ENCODE results near the gene LCTL.
A peak's percentile ranks its signal among the peaks of the same experiment; 100 is the strongest.

Gene LCTL, protein sequence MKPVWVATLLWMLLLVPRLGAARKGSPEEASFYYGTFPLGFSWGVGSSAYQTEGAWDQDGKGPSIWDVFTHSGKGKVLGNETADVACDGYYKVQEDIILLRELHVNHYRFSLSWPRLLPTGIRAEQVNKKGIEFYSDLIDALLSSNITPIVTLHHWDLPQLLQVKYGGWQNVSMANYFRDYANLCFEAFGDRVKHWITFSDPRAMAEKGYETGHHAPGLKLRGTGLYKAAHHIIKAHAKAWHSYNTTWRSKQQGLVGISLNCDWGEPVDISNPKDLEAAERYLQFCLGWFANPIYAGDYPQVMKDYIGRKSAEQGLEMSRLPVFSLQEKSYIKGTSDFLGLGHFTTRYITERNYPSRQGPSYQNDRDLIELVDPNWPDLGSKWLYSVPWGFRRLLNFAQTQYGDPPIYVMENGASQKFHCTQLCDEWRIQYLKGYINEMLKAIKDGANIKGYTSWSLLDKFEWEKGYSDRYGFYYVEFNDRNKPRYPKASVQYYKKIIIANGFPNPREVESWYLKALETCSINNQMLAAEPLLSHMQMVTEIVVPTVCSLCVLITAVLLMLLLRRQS

DNA sequence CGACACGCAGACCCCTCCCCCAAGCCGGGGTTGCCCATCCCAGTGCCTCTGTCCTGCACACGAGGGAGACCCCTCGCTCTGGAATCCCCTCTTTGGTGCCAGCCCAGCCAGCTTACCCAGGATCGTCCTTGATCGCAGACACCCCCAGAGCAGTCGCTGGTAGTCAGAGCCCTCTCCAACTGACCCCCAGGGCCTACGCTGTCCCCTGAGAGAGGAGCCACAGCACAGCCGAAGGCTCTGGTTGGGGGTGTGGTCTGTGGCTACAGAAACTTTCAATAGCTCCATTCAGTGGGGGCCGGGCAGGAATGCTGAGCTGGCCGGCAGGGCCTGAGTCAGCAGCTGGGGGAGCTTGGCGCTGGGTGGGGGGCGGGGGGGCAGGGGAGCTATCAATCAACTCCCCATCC is at the start of gene LCTL:
LCTL (minus strand) TSS at position 258 of the 404 bp plus-strand sequence. CDS start 633 bp downstream, outside the sequence.
- H3K27me3 ChIP-seq (ENCODE audit: control insufficient read depth, insufficient read depth, low read length) = no peaks in the 10 kb centered on the region
- H3K4me3 ChIP-seq (ENCODE audit: low read length) = no peak within 1 kb of the TSS
- H3K4me1 ChIP-seq (ENCODE audit: control insufficient read depth, insufficient read depth, low read length) = peaks cover 16% of the 10 kb centered on the region
- no peaks in the 10 kb centered on the region for H3K9me3 ChIP-seq (ENCODE audit: control insufficient read depth, insufficient read depth, low read length)
- no peak within 1 kb of the TSS for H3K27ac ChIP-seq (ENCODE audit: low read length)
- H3K36me3 ChIP-seq (ENCODE audit: control insufficient read depth, insufficient read depth, low read length) = peaks cover 3% of the 10 kb centered on the region; the same call in 1 of the 2 replicates
- WGBS (ENCODE audit: insufficient coverage, insufficient read length) = no CpG with 5 or more reads among the region's 14 CpGs
- DNase-seq (ENCODE audit: low read depth, low spot score) = peak; percentile 54

DNA sequence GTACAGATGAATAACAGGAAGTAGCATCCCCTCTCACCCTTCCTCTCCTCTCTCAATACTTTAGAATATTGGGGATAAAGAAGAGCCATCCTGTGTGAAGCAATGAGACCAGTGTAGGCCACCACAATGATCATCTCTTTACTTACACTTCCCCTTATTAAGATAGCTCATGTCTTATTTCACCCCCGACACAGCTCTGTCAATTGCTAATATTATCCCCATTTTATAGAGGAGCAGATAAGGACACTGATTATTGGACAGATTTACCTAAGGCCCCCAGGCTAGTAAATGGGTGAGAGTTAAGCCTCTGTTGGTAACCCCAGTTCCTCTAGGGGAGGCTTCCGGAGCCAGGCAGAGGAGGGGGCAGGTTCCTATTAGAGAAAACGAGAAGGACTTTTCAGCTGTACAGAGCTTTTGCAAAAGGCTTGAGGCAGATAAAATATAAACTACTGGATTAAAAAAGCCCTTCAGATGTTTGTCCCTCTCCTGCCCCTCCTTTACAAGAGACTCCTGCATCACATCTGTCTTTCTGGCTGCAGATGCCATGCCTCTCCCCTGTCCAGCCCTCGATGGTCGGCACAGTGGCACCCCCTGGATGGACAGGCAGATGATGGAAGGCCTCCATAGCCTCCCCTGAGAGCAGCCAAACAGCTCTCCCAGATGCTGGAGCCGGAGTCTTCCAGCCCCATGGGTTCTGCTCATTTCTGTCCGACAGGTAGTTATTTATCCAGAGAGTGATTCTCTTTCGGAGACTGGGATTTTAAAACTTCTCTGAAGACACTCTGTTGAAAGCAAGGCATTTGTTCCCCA is 49.4 kb upstream of the LCTL start:
- Histone ChIP-seq H3K4me3 (ENCODE audit: low read length) (no peak overlapping the region), H3K9me3 (ENCODE audit: control insufficient read depth, insufficient read depth, low read length) (no peaks in the 10 kb centered on the region), H3K27me3 (ENCODE audit: control insufficient read depth, insufficient read depth, low read length) (no peaks in the 10 kb centered on the region), H3K36me3 (ENCODE audit: control insufficient read depth, insufficient read depth, low read length) (no peaks in the 10 kb centered on the region), H3K27ac (ENCODE audit: low read length) (no peak overlapping the region), H3K4me1 (ENCODE audit: control insufficient read depth, insufficient read depth, low read length) (peaks cover 3% of the 10 kb centered on the region; the same call in 1 of the 2 replicates)
- no CpG with 5 or more reads among the region's 8 CpGs for WGBS (ENCODE audit: insufficient coverage, insufficient read length)
- no peak for DNase-seq (ENCODE audit: low read depth, low spot score)

DNA sequence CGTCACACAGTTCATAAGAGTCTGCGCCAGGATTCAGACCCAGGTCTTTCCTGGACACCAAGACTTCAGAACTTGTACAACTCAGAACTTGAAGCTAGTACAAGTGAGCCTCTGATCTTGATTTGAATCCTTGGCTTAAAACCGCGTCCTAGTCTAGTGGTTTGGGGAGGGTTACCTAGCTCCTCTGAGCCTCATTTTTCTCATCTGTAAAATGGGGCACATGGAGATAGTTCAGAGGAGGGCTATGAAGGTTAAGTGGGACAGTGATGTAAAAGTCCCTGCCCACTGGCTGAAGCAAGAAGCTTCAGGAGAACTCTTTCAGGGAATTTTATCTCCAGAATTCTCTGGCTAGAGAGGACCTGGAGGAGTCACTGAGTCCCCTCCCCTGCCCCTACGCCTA is 48.7 kb upstream of the LCTL start:
- Histone ChIP-seq H3K36me3 (ENCODE audit: control insufficient read depth, insufficient read depth, low read length) (no peaks in the 10 kb centered on the region), H3K27ac (ENCODE audit: low read length) (no peak overlapping the region), H3K9me3 (ENCODE audit: control insufficient read depth, insufficient read depth, low read length) (no peaks in the 10 kb centered on the region), H3K4me3 (ENCODE audit: low read length) (no peak overlapping the region), H3K27me3 (ENCODE audit: control insufficient read depth, insufficient read depth, low read length) (no peaks in the 10 kb centered on the region), H3K4me1 (ENCODE audit: control insufficient read depth, insufficient read depth, low read length) (peaks cover under 1% of the 10 kb centered on the region; the same call in 1 of the 2 replicates)
- no peak for DNase-seq (ENCODE audit: low read depth, low spot score)
- WGBS (ENCODE audit: insufficient coverage, insufficient read length) = no CpG with 5 or more reads among the region's 5 CpGs

DNA sequence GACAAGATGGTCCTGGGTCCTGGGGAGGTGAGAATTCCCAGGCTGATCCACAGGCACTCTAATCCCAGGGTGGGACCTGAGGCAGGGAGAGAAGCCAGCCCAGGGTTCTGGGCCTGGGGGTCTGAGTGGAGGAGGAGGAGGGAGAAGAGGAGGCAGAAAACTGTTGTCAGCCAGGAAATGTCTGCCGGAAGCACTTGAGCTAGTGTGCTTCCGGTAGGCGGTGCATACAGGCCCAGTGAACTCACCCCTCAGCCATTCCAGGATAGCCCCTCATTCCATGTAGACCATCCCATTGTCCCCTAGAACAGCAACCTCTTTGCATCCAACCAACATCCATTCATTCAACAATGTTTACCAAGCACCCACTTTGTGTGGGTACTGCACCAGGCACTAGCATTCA is 47.9 kb upstream of the LCTL start:
- H3K27me3 ChIP-seq (ENCODE audit: control insufficient read depth, insufficient read depth, low read length) = no peaks in the 10 kb centered on the region
- H3K4me3 ChIP-seq (ENCODE audit: low read length) = no peak overlapping the region
- no peak for DNase-seq (ENCODE audit: low read depth, low spot score)
- no CpG with 5 or more reads among the region's 3 CpGs for WGBS (ENCODE audit: insufficient coverage, insufficient read length)
- H3K4me1 ChIP-seq (ENCODE audit: control insufficient read depth, insufficient read depth, low read length) = no peaks in the 10 kb centered on the region; the same call in 1 of the 2 replicates
- no peaks in the 10 kb centered on the region for H3K36me3 ChIP-seq (ENCODE audit: control insufficient read depth, insufficient read depth, low read length)
- no peaks in the 10 kb centered on the region for H3K9me3 ChIP-seq (ENCODE audit: control insufficient read depth, insufficient read depth, low read length)
- H3K27ac ChIP-seq (ENCODE audit: low read length) = no peak overlapping the region

DNA sequence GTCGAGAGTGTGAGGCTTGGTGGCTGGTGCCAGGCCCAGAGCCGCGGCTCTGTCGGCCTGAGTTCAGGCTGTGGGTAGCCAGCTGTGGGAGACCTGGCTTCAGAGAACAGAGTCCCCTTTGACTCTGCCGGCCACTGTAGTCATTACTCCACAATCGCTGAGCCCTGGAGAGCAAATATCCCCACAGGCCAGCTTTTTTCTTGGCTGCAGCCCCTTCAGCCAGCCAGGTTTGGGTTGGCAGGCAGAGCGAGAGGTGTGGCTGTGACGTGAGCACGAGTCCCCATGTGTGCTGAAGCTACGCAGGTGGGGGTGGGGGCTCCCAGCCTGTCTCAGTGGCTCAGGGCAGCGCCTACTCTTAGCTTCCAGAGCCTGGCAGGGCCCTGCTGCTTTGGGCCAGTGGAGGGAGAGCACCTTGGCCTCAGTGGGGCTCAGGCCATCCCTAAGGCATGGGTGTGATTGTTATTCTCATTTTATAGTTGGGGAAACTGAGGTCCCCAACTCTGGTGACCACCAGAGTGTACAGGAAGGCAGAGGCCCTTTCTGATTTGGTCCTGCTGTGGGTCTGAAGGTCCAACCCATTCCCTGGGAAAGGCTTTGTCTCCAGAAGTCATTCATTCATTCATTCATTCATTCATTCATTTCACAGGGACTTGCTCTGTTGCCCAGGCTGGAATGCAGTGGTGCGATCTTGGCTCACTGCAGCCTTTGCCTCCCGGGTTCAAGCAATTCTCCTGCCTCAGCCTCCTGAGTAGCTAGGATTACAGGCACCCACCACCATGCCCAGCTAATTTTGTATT is 45.7 kb upstream of the LCTL start:
- H3K27ac ChIP-seq (ENCODE audit: low read length) = no peak overlapping the region
- no peak overlapping the region for H3K4me3 ChIP-seq (ENCODE audit: low read length)
- no peaks in the 10 kb centered on the region for H3K36me3 ChIP-seq (ENCODE audit: control insufficient read depth, insufficient read depth, low read length)
- H3K9me3 ChIP-seq (ENCODE audit: control insufficient read depth, insufficient read depth, low read length) = no peaks in the 10 kb centered on the region
- H3K27me3 ChIP-seq (ENCODE audit: control insufficient read depth, insufficient read depth, low read length) = no peaks in the 10 kb centered on the region
- no peak for DNase-seq (ENCODE audit: low read depth, low spot score)
- no CpG with 5 or more reads among the region's 13 CpGs for WGBS (ENCODE audit: insufficient coverage, insufficient read length)
- H3K4me1 ChIP-seq (ENCODE audit: control insufficient read depth, insufficient read depth, low read length) = no peaks in the 10 kb centered on the region

DNA sequence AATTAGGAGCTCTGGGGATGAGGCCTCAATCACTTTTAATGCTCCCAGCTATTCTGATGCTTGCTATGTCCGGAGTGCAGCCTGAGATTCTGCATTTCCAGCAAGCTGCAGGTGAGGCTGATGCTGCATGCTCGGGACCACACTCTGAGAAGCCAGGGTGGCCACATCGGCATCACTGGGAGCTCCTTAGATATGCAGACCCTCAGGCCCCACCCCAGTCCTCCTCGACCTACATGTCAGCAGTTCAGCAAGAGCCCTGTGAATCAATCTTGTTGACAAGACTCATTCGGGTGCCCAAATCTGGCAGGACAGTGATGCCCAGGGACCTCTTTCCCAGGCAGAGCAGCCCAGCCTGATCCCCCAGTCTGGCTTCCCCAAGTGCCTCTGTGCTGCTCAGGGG is 44.1 kb upstream of the LCTL start:
- Histone ChIP-seq H3K27me3 (ENCODE audit: control insufficient read depth, insufficient read depth, low read length) (no peaks in the 10 kb centered on the region), H3K36me3 (ENCODE audit: control insufficient read depth, insufficient read depth, low read length) (no peaks in the 10 kb centered on the region), H3K4me3 (ENCODE audit: low read length) (no peak overlapping the region), H3K9me3 (ENCODE audit: control insufficient read depth, insufficient read depth, low read length) (no peaks in the 10 kb centered on the region), H3K27ac (ENCODE audit: low read length) (no peak overlapping the region), H3K4me1 (ENCODE audit: control insufficient read depth, insufficient read depth, low read length) (no peaks in the 10 kb centered on the region)
- no CpG with 5 or more reads among the region's 5 CpGs for WGBS (ENCODE audit: insufficient coverage, insufficient read length)
- no peak for DNase-seq (ENCODE audit: low read depth, low spot score)

DNA sequence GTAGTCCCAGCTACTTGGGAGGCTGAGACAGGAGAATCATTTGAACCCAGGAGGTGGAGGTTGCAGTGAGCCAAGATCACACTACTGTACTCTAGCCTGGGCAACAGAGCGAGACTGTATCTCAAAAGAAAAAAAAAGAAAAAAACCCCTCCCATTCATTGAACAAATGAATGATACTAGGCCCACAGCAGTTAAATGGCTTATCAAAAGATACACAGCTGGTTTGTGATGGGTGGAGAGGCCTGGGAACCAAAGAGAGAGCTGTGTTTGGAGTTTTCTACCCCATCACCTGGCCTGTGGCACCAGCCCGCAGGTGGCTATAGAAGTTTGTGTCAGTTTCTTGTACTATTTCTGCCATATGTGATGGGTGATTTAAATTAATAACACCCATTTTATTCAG is 43.1 kb upstream of the LCTL start:
- H3K36me3 ChIP-seq (ENCODE audit: control insufficient read depth, insufficient read depth, low read length) = no peaks in the 10 kb centered on the region
- WGBS (ENCODE audit: insufficient coverage, insufficient read length) = no CpG with 5 or more reads among the region's 2 CpGs
- no peaks in the 10 kb centered on the region for H3K27me3 ChIP-seq (ENCODE audit: control insufficient read depth, insufficient read depth, low read length)
- no peak overlapping the region for H3K27ac ChIP-seq (ENCODE audit: low read length)
- no peak overlapping the region for H3K4me3 ChIP-seq (ENCODE audit: low read length)
- H3K4me1 ChIP-seq (ENCODE audit: control insufficient read depth, insufficient read depth, low read length) = no peaks in the 10 kb centered on the region
- H3K9me3 ChIP-seq (ENCODE audit: control insufficient read depth, insufficient read depth, low read length) = no peaks in the 10 kb centered on the region
- no peak for DNase-seq (ENCODE audit: low read depth, low spot score)

DNA sequence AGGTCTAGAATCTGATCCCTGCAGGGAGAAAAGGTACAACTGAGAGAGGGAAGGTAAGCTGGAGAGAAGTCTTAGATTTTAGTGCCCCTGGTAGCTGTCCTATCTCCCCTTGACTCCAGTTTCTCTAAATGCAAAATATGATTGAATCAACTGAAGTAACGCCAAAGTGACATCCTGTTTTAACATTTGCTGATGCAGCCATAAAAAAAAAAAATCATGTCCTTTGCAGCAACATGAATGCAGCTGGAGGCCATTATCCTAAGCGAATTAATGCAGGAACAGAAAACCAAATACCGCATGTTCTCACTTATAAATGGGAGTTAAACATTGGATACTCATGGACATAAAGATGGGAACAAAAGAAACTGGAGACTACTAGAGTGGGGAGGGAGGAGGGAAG is 42.4 kb upstream of the LCTL start:
- no CpG with 5 or more reads among the region's 3 CpGs for WGBS (ENCODE audit: insufficient coverage, insufficient read length)

DNA sequence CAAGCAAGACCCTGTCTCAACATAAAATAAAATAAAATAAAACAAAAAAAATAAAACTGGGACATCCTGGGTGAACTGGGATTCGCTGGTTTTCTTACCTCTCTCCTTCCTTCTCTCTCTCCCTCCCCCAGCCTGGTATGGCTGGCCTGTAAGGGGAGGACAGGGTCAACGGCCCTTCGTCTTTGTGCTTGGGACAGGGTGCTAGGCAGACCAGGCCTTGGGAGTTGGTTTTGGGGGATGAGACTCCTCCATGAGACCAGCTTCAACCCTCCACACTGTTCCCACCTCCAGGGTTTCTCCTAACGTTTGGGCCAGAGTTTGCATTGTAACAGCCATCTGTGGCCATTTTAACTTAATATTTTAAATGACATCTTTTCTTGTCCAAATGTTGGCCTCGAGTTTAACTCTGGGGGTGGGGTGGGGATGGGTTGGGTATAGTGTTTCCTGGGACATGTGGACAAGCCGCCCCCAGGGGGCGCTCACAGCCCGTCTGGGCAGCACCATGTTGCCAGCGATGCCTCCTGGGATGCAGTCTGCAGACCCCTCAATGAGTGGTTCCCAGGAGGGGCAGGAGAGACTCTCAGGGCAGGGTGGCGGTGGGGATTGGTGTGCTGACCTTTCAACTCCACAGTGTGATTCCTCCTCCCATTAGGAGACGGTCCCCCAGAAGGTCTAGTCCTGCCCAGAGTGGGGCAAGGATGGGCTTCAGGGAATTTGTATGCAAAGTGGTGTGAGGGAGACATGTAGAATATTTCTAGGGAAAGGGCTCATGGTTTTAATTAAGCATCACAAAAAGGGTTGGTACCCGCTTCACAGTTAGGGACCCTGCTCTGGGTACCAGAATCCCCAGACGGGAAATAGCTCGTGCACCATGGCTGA is 37.7 kb upstream of the LCTL start:
- peak; percentile 85 for DNase-seq (ENCODE audit: low read depth, low spot score)
- Histone ChIP-seq H3K27me3 (ENCODE audit: control insufficient read depth, insufficient read depth, low read length) (no peaks in the 10 kb centered on the region), H3K36me3 (ENCODE audit: control insufficient read depth, insufficient read depth, low read length) (no peaks in the 10 kb centered on the region), H3K4me1 (ENCODE audit: control insufficient read depth, insufficient read depth, low read length) (no peaks in the 10 kb centered on the region; the same call in 1 of the 2 replicates), H3K4me3 (ENCODE audit: low read length) (no peak overlapping the region), H3K27ac (ENCODE audit: low read length) (no peak overlapping the region), H3K9me3 (ENCODE audit: control insufficient read depth, insufficient read depth, low read length) (no peaks in the 10 kb centered on the region)
- WGBS (ENCODE audit: insufficient coverage, insufficient read length) = no CpG with 5 or more reads among the region's 14 CpGs

More for the DNA sequence above, 42.4 kb upstream of the LCTL start:
- Histone ChIP-seq H3K4me1 (ENCODE audit: control insufficient read depth, insufficient read depth, low read length) (no peaks in the 10 kb centered on the region), H3K36me3 (ENCODE audit: control insufficient read depth, insufficient read depth, low read length) (no peaks in the 10 kb centered on the region), H3K4me3 (ENCODE audit: low read length) (no peak overlapping the region), H3K27ac (ENCODE audit: low read length) (no peak overlapping the region), H3K9me3 (ENCODE audit: control insufficient read depth, insufficient read depth, low read length) (no peaks in the 10 kb centered on the region), H3K27me3 (ENCODE audit: control insufficient read depth, insufficient read depth, low read length) (no peaks in the 10 kb centered on the region)
- DNase-seq (ENCODE audit: low read depth, low spot score) = no peak

All from iPS DF 6.9 (cell line).